ENCODE results near the gene STUM.
A peak's percentile ranks its signal among the peaks of the same experiment; 100 is the strongest.
"Not testable (repeated sequence)": the region's sequence is repeated elsewhere in the genome, so short reads cannot be mapped to it uniquely, and the experiment has no call there.

Gene STUM, protein sequence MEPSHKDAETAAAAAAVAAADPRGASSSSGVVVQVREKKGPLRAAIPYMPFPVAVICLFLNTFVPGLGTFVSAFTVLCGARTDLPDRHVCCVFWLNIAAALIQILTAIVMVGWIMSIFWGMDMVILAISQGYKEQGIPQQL

DNA sequence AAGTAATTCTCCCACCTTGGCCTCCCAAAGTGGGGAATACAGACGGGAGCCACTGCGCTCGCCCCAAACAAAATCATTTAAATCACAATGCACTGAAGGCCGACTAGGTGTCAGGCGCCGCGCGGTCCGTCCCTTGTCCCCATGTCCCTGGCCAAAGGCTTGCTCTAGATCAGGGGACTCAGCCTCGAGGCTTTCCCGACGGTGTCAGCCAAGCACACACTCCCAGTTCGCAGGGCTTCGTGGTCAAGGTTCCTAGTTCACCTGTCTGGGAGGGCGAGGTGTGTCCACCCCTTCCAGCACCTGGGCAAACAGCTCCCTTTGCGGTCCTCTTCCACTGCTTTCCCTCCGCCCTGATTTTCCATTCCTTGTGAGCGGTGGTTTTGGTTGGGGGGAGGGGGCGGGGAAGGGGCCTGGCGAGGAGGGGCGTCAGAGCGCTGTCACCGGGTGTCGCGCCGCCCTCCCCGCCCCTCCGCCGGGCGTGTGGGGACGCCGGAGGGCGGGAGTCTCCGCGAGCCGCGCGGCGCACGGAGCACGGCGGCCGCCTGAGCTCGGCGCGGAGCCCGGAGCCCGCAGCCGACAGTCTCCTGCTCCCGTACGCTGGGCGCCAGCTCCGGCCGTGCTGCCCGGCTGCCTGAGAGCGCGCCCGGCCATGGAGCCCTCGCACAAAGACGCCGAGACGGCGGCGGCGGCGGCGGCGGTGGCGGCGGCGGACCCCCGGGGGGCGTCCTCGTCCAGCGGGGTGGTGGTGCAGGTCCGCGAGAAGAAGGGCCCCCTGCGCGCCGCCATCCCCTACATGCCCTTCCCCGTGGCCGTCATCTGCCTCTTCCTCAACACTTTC is at the start of gene STUM:
Gene STUM (plus strand): TSS at position 509 of the 838 bp plus-strand sequence. CDS start 141 bp downstream, at position 650.
- peak in 10 of 58 donors; percentile 11 to 56 (median 33) for DNase-seq

GRCh38 chr1:226499699-226500098 is 48.9 kb upstream of the STUM start:
- not testable (repeated sequence) for DNase-seq

- no peak for DNase-seq
Measured at GRCh38 chr1:226506021-226506420, 42.5 kb upstream of the STUM start.

DNA sequence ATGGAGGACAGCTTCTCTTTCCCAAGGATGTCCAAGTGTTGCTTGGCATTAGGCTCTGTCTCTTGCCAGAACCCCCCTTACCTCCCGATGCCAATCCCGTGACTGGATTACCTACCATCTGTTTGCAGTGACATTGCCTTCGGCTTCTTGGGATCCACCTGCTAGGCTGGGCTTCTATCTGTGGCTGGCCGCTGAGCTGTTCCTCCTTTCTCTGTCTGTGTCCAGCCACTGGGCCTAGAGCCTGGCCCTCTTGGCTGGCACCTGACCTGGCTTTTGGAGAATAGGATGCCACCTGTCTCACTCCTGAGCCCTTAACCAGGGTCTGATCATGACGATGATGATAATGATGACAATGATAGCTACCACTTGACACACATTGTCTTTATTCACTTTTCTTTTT is 41.6 kb upstream of the STUM start:
- DNase-seq: no peak

- no peak for DNase-seq
Measured at GRCh38 chr1:226510453-226510852, 38.1 kb upstream of the STUM start.

DNA sequence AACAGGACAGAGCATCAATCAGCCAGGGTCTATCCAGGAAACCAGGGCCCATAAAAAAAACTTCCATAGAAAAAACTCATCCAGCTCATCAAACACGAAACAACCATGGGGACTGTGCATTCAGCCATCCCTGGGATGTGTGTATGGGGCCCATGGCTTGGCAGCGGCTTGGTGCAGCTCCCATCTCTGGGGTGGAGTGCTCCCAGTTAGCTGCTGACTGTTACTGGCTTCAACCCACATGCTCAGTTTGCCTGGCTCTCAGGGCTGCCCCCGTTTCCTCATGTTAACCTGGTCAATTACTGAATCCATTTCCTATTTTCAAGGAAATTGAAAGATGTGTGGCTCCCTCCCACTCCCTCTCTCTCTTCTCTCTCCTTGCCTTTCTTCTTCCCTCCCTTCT is 37.3 kb upstream of the STUM start:
- DNase-seq: no peak

DNA sequence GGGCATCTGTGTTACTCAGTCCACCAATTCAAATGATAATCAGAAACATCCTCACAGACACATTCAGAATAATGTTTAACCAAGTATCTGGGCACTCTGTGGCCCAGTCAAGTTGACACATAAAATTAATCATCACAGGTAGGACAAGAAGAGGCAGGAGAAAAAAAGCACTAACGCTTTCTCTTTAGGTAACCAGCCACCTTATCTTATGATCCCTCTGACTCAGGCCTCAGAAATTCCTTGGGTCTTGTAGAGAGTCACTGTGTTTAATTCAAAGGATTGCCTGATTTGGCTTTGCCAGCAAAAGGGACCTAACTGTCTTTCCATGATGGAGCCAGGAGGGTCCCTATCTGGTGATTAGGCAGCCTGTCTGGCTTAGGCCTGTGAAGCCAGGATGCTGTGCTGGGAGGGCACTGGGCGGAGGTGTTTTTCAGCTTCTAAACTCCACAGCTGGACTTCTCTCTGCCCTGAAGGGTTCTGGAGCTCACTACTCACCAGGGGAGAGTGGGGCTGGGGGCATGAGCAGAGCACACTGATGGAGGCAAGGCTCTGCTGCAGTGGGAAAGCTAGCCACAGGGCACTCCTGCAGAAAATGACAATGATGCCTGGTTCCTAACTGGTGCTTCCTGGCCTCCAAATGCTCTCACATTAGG is 36.4 kb upstream of the STUM start:
- DNase-seq: no peak

DNA sequence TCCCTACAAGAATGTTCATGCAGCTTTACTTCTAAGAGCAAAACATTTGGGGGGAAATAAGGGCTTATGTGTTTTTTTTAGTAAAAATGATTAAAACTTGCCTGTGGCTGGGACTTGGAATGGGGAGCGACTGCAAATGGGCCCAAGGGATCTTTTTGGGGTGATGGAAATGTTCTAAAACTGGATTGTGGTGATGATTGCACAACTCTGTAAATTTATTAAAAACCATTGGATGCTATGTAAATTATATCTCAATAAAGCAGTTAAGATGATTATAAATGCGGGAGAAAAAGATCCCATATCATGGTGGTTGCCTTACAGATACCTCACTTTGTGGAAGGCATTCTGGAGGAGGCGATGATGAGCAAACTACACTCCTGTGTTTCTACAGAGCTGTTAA is 30.2 kb upstream of the STUM start:
- no peak for DNase-seq

GRCh38 chr1:226519135-226519534 is 29.4 kb upstream of the STUM start:
- no peak for DNase-seq

- DNase-seq: no peak
Measured at GRCh38 chr1:226519716-226520598, 28.6 kb upstream of the STUM start.

- no peak for DNase-seq
Measured at GRCh38 chr1:226520640-226521355, 27.8 kb upstream of the STUM start.

GRCh38 chr1:226523646-226524406 is 24.7 kb upstream of the STUM start:
- DNase-seq: no peak

DNA sequence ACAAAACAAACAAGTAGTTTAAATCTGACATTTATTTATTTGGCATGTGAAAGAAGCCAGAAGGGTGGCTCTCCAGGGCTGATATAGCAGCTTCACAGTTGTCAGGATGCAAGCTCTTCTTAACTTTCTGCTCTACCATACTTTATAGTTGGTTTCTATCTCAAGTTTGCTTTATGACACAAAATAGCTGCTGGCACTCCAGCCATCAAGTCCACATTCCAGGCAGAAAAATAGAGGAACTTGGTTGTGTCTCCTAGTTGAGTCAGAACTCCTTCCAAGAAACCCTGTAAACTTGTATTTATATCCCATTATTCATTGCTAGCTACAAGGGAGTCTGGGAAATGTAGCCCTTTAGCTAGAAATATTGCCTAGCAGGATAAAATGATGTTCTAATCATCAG is 24.0 kb upstream of the STUM start:
- no peak for DNase-seq

DNA sequence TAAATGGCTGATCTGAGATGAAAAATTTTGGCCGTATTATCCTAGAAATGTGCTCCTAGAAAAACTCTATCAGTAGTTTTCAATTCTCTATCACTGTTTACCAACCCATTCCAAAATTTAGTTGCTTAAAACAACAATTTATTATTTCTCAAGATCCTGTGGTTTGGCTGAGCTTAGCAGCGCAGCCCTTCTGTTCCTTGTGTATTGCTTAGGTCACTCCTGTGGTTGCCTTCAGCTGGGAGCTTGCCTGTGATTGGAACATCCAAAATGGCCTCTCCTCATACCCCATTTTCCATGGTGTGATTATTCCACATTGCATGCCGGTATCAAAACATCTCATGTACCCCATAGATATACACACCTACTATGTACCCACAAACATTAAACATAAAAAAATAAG is 22.8 kb upstream of the STUM start:
- DNase-seq: no peak

GRCh38 chr1:226526801-226527595 is 21.6 kb upstream of the STUM start:
- DNase-seq: no peak

GRCh38 chr1:226529891-226530290 is 18.7 kb upstream of the STUM start:
- DNase-seq: no peak

- peak in 1 of 58 donors; percentile 20 for DNase-seq
Measured at GRCh38 chr1:226530591-226530990, 18.0 kb upstream of the STUM start.

GRCh38 chr1:226531360-226532093 is 17.0 kb upstream of the STUM start:
- DNase-seq: no peak
